Measurements from ENCODE around the gene EXOC4.

- TF ChIP-seq, protein P1, sequence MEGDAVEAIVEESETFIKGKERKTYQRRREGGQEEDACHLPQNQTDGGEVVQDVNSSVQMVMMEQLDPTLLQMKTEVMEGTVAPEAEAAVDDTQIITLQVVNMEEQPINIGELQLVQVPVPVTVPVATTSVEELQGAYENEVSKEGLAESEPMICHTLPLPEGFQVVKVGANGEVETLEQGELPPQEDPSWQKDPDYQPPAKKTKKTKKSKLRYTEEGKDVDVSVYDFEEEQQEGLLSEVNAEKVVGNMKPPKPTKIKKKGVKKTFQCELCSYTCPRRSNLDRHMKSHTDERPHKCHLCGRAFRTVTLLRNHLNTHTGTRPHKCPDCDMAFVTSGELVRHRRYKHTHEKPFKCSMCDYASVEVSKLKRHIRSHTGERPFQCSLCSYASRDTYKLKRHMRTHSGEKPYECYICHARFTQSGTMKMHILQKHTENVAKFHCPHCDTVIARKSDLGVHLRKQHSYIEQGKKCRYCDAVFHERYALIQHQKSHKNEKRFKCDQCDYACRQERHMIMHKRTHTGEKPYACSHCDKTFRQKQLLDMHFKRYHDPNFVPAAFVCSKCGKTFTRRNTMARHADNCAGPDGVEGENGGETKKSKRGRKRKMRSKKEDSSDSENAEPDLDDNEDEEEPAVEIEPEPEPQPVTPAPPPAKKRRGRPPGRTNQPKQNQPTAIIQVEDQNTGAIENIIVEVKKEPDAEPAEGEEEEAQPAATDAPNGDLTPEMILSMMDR (conservative IDR thresholded peaks at IDR 0.05) = no peak
- TF ChIP-seq ZFX (IDR thresholded peaks at IDR 0.05) = no peak
Measured at GRCh38 chr7:133284092-133284491, 31.2 kb downstream of the EXOC4 start.
